ENCODE measurements around the gene CLSTN3.

Gene CLSTN3

GRCh38 chr12:7207866-7208625 lies 77.9 kb downstream of the CLSTN3 start:
- no peak for ATAC-seq (replicated peaks)
- peaks cover 38% of the 10 kb centered on the region for H3K36me3 Mint-ChIP-seq (ENCODE audit: insufficient read depth)
- no peak overlapping the region for H3K4me3 Mint-ChIP-seq
- H3K9me3 Mint-ChIP-seq = no peaks in the 10 kb centered on the region
- H3K27ac Mint-ChIP-seq = peak overlapping the region in 1 of 2 donors; percentile 11
- DNase-seq = no peak
- no peaks in the 10 kb centered on the region for H3K4me1 Mint-ChIP-seq (ENCODE audit: low read depth in 2 of 2)
- no peaks in the 10 kb centered on the region for H3K27me3 Mint-ChIP-seq

All from effector memory CD8-positive, alpha-beta T cell (primary cell).